ENCODE results near the gene DBNL.

DNA sequence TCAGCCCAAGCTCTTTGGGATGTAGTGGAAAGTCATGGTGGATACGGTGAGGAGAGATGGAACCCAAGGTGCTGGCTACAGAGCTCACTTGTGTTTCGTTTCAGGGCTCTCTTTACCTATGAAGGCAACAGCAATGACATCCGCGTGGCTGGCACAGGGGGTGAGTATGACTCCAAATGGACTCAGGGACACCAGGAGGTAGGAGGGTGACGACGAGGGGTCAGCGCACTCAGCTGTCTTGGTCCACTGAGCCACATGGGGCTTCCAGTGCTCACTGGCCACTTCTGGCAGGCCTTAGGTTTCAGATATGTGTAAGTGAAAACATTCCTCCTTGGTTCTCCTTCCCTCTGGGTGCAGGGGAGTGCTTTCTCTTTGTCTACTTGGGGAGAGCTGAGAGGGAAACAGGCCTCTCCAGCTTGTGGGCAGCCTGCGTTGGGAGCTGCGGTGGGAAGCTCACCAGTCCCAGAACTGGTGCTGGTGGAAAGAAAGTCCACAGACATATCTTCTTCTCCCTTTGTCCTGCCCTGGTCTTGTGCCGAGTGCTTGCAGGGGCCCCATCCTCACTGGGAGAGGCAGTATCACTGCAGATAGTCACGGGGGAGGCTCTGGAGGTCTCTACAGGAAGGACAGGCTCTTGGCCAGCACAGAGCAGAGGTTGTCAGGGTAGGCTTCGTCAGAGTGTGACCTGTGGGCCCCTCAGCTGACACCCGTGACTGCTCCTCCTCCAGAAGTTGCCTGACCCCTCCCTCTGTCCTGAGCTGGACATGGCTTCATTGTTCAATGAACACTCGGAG lies 5.8 kb downstream of the DBNL start:
- TF ChIP-seq, protein P1, sequence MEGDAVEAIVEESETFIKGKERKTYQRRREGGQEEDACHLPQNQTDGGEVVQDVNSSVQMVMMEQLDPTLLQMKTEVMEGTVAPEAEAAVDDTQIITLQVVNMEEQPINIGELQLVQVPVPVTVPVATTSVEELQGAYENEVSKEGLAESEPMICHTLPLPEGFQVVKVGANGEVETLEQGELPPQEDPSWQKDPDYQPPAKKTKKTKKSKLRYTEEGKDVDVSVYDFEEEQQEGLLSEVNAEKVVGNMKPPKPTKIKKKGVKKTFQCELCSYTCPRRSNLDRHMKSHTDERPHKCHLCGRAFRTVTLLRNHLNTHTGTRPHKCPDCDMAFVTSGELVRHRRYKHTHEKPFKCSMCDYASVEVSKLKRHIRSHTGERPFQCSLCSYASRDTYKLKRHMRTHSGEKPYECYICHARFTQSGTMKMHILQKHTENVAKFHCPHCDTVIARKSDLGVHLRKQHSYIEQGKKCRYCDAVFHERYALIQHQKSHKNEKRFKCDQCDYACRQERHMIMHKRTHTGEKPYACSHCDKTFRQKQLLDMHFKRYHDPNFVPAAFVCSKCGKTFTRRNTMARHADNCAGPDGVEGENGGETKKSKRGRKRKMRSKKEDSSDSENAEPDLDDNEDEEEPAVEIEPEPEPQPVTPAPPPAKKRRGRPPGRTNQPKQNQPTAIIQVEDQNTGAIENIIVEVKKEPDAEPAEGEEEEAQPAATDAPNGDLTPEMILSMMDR (IDR thresholded peaks at IDR 0.05), result no peak
- TF ChIP-seq EP300 (IDR thresholded peaks at IDR 0.05) (no peak), POLR2A (IDR thresholded peaks at IDR 0.05) (no peak)
